GM23338 (cell line): Measurements from ENCODE around the gene HES4. TPM values are rescaled to one million over a fixed set of nuclear protein-coding genes. Genes with fewer than 3 reads are reported as not detected.

Experiments used
- ATAC-seq: fragments of 200-7000 bp; cut with Tn5 transposase; 3 replicates; pipeline ENCODE4 v1.9.1; 2020
- DNase-seq: peaks from one replicate; pipeline ENCODE4 v3.0.0-alpha.2; 2015; ENCODE audit warnings: low spot score
- H2AFZ ChIP-seq: fragments of 200-600 bp; sonication (generic); 2 replicates; pipeline ENCODE4 v1.8.0; 2016; ENCODE audit warnings: antibody characterized with exemption, mild to moderate bottlenecking, moderate library complexity
- H3F3A ChIP-seq: fragments of 200-600 bp; sonication (generic); replicated peaks from 2 replicates; pipeline ENCODE4 v1.8.0; 2017; ENCODE audit warnings: antibody characterized with exemption, mixed run types, low read depth
- H3K27ac ChIP-seq: fragments of 200-600 bp; sonication (generic); 2 replicates; pipeline ENCODE4 v1.6.1; 2016; ENCODE audit warnings: low read depth
- H3K27me3 ChIP-seq: fragments of 200-600 bp; sonication (generic); 2 replicates; pipeline ENCODE4 v1.8.0; 2016; ENCODE audit warnings: mild to moderate bottlenecking, mixed run types, moderate library complexity; ENCODE audit not compliant: insufficient read depth
- H3K36me3 ChIP-seq: fragments of 200-600 bp; sonication (generic); 2 replicates; pipeline ENCODE4 v1.8.0; 2016; ENCODE audit warnings: mild to moderate bottlenecking; ENCODE audit not compliant: insufficient read depth
- H3K4me1 ChIP-seq: fragments of 200-600 bp; sonication (generic); 2 replicates; pipeline ENCODE4 v1.8.0; 2016; ENCODE audit warnings: mild to moderate bottlenecking, moderate library complexity; ENCODE audit not compliant: insufficient read depth
- H3K4me2 ChIP-seq: fragments of 200-600 bp; sonication (generic); 2 replicates; pipeline ENCODE4 v1.7.1; 2017; ENCODE audit warnings: mixed run types
- H3K4me3 ChIP-seq: fragments of 200-600 bp; sonication (generic); 2 replicates; pipeline ENCODE4 v1.6.1; 2016; ENCODE audit warnings: mixed run types
- H3K79me2 ChIP-seq: fragments of 200-600 bp; sonication (generic); replicated peaks from 2 replicates; pipeline ENCODE4 v1.8.0; 2017; ENCODE audit warnings: mild to moderate bottlenecking; ENCODE audit not compliant: insufficient read depth
- H3K9me2 ChIP-seq: fragments of 200-600 bp; sonication (generic); 2 replicates; pipeline ENCODE4 v1.8.0; 2017; ENCODE audit not compliant: insufficient read depth
- H4K20me1 ChIP-seq: fragments of 200-600 bp; sonication (generic); replicated peaks from 2 replicates; pipeline ENCODE4 v1.8.0; 2017; ENCODE audit warnings: mild to moderate bottlenecking; ENCODE audit not compliant: insufficient read depth
- H3K27ac Mint-ChIP-seq: 2 replicates; pipeline ENCODE4 v1.8.0; 2020; ENCODE audit warnings: inconsistent platforms, mild to moderate bottlenecking, moderate library complexity, mixed read lengths
- H3K27me3 Mint-ChIP-seq: 3 replicates; pipeline ENCODE4 v1.8.0; 2022; ENCODE audit warnings: low read depth, mild to moderate bottlenecking, moderate library complexity, mixed read lengths, inconsistent platforms; ENCODE audit not compliant: insufficient read depth, poor library complexity
- H3K36me3 Mint-ChIP-seq: 3 replicates; pipeline ENCODE4 v1.8.0; 2021; ENCODE audit warnings: low read depth, mild to moderate bottlenecking, inconsistent platforms, moderate library complexity, mixed read lengths
- H3K4me1 Mint-ChIP-seq: 3 replicates; pipeline ENCODE4 v1.8.0; 2020; ENCODE audit warnings: mild to moderate bottlenecking, inconsistent platforms, mixed read lengths
- H3K4me3 Mint-ChIP-seq: 3 replicates; pipeline ENCODE4 v1.8.0; 2021; ENCODE audit warnings: moderate library complexity, mild to moderate bottlenecking, inconsistent platforms, mixed read lengths
- H3K9me3 Mint-ChIP-seq: 3 replicates; pipeline ENCODE4 v1.8.0; 2020; ENCODE audit warnings: moderate library complexity, mild to moderate bottlenecking, inconsistent platforms, mixed read lengths
- CREB1 ChIP-seq: fragments of 250-450 bp; sonication (Bioruptor Pico); IDR thresholded peaks from 2 replicates; pipeline ENCODE4 v1.5.0; 2020; ENCODE audit warnings: low read depth, mild to moderate bottlenecking, moderate library complexity
- EZH2 ChIP-seq: fragments of 200-600 bp; sonication (generic); IDR thresholded peaks from one replicate; pipeline ENCODE4 v1.8.0; 2017; ENCODE audit warnings: antibody characterized with exemption, mild to moderate bottlenecking, low read depth; ENCODE audit not compliant: unreplicated experiment
- EZH2phosphoT487 ChIP-seq: fragments of 200-600 bp; sonication (generic); IDR thresholded peaks from one replicate; pipeline ENCODE4 v1.8.1; 2018; ENCODE audit warnings: antibody characterized with exemption; ENCODE audit not compliant: unreplicated experiment
- JUNB ChIP-seq: IDR thresholded peaks from one replicate; pipeline ENCODE4 v1.6.1; 2016; ENCODE audit warnings: antibody characterized with exemption; ENCODE audit not compliant: unreplicated experiment
- NANOG ChIP-seq: IDR thresholded peaks from 2 replicates; pipeline ENCODE4 v1.6.1; 2016; ENCODE audit warnings: antibody characterized with exemption, borderline replicate concordance
- POLR2AphosphoS5 ChIP-seq: IDR thresholded peaks from 2 replicates; pipeline ENCODE4 v1.6.1; 2016; ENCODE audit warnings: antibody characterized with exemption, low read depth
- ZNF114 ChIP-seq: fragments of 250-450 bp; sonication (Bioruptor Pico); IDR thresholded peaks from 2 replicates; pipeline ENCODE4 v1.5.0; 2020; ENCODE audit warnings: mild to moderate bottlenecking, moderate library complexity
- ZNF331 ChIP-seq: fragments of 250-450 bp; sonication (Bioruptor Pico); IDR thresholded peaks from 2 replicates; pipeline ENCODE4 v1.5.0; 2020; ENCODE audit warnings: low read depth, mild to moderate bottlenecking, moderate library complexity
- ZNF462 ChIP-seq: fragments of 250-450 bp; sonication (Bioruptor Pico); IDR thresholded peaks from 2 replicates; pipeline ENCODE4 v1.5.0; 2020; ENCODE audit warnings: mild to moderate bottlenecking, moderate library complexity
- polyA plus RNA-seq: library from polyadenylated mRNA; unstranded; fragments of >200 nt; fragmentation: Nextera tagmentation; extraction: Ambion mirVana; gene quantifications from 2 replicates; pipeline ENCODE4 v1.2.1, GENCODE V29; 2016
- total RNA-seq: library from RNA; depleted of rRNA; stranded (reverse); fragments of >200 nt; shearing (Covaris generic); gene quantifications from 2 replicates; pipeline ENCODE4 v1.2.3, GENCODE V29; 2014
- TF ChIP-seq, protein P1 (sequence below): IDR thresholded peaks from one replicate; pipeline ENCODE4 v1.6.1; 2018; ENCODE audit warnings: antibody characterized with exemption; ENCODE audit not compliant: unreplicated experiment
- TF ChIP-seq, protein P2 (sequence below), 2 experiments: fragments of 200-600 bp in 1 of 2; sonication (generic) in 1 of 2; conservative IDR thresholded peaks; 2 replicates each; pipeline versions ENCODE4 v1.5.1 to v1.6.1; 2016 to 2017; ENCODE audit warnings: antibody characterized with exemption in 2 of 2, low read depth in 2 of 2, mild to moderate bottlenecking in 2 of 2, moderate library complexity in 1 of 2

HES4 gene
- total and polyA plus RNA-seq, 2 experiments from 2014 or later: 2.3 to 6.7 TPM

GRCh38 chr1:1013105-1013921, 13.4 kb upstream of the HES4 start, which contains the start of gene ISG15:
Gene ISG15 (plus strand): TSS chr1:1013497. CDS start chr1:1013574, 77 bp downstream.
- Histone ChIP-seq H3F3A (peaks cover 6% of the 10 kb centered on the region), H3K9me2 (no peaks in the 10 kb centered on the region), H3K79me2 (no peaks in the 10 kb centered on the region), H3K4me2 (peak within 1 kb of the TSS; percentile 60), H3K4me1 (peaks cover 20% of the 10 kb centered on the region), H3K4me3 (peak within 1 kb of the TSS; percentile 76), H3K27ac (peak within 1 kb of the TSS; percentile 63), H2AFZ (peak within 1 kb of the TSS; percentile 43), H3K36me3 (no peaks in the 10 kb centered on the region), H4K20me1 (no peaks in the 10 kb centered on the region), H3K27me3 (peaks cover 26% of the 10 kb centered on the region; the same call in 1 of the 2 replicates)
- Mint-ChIP-seq H3K27ac (peak within 1 kb of the TSS; percentile 92), H3K4me1 (peaks cover 23% of the 10 kb centered on the region; the same call in 2 of the 3 replicates), H3K9me3 (peaks cover 3% of the 10 kb centered on the region; the same call in 1 of the 3 replicates), H3K4me3 (peak within 1 kb of the TSS; percentile 82), H3K36me3 (peaks cover 2% of the 10 kb centered on the region; the same call in 2 of the 3 replicates), H3K27me3 (peaks cover 34% of the 10 kb centered on the region)
- DNase-seq (peak; percentile 93), ATAC-seq (peak; percentile 84)
- TF ChIP-seq CREB1 (peak; percentile 77), JUNB (no peak), ZNF462 (CRISPR knock-in tag) (no peak), NANOG (no peak), ZNF114 (CRISPR knock-in tag) (no peak), EZH2 (no peak), POLR2AphosphoS5 (peak; percentile 61), EZH2phosphoT487 (no peak), ZNF331 (CRISPR knock-in tag) (no peak)
- TF ChIP-seq, protein P1, sequence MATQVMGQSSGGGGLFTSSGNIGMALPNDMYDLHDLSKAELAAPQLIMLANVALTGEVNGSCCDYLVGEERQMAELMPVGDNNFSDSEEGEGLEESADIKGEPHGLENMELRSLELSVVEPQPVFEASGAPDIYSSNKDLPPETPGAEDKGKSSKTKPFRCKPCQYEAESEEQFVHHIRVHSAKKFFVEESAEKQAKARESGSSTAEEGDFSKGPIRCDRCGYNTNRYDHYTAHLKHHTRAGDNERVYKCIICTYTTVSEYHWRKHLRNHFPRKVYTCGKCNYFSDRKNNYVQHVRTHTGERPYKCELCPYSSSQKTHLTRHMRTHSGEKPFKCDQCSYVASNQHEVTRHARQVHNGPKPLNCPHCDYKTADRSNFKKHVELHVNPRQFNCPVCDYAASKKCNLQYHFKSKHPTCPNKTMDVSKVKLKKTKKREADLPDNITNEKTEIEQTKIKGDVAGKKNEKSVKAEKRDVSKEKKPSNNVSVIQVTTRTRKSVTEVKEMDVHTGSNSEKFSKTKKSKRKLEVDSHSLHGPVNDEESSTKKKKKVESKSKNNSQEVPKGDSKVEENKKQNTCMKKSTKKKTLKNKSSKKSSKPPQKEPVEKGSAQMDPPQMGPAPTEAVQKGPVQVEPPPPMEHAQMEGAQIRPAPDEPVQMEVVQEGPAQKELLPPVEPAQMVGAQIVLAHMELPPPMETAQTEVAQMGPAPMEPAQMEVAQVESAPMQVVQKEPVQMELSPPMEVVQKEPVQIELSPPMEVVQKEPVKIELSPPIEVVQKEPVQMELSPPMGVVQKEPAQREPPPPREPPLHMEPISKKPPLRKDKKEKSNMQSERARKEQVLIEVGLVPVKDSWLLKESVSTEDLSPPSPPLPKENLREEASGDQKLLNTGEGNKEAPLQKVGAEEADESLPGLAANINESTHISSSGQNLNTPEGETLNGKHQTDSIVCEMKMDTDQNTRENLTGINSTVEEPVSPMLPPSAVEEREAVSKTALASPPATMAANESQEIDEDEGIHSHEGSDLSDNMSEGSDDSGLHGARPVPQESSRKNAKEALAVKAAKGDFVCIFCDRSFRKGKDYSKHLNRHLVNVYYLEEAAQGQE: no peak
- TF ChIP-seq, protein P2, sequence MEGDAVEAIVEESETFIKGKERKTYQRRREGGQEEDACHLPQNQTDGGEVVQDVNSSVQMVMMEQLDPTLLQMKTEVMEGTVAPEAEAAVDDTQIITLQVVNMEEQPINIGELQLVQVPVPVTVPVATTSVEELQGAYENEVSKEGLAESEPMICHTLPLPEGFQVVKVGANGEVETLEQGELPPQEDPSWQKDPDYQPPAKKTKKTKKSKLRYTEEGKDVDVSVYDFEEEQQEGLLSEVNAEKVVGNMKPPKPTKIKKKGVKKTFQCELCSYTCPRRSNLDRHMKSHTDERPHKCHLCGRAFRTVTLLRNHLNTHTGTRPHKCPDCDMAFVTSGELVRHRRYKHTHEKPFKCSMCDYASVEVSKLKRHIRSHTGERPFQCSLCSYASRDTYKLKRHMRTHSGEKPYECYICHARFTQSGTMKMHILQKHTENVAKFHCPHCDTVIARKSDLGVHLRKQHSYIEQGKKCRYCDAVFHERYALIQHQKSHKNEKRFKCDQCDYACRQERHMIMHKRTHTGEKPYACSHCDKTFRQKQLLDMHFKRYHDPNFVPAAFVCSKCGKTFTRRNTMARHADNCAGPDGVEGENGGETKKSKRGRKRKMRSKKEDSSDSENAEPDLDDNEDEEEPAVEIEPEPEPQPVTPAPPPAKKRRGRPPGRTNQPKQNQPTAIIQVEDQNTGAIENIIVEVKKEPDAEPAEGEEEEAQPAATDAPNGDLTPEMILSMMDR (conservative IDR thresholded peaks at IDR 0.05; ENCODE audit: low read depth in 2 of 2): no peak
